Skeletal muscle satellite cell (primary cell): ENCODE results near the gene OR4D5.

ENCODE experiments used
- H3K27me3 ChIP-seq: 2 replicates; pipeline ENCODE4 v1.7.0; 2013; ENCODE audit warnings: low read length; ENCODE audit not compliant: control insufficient read depth, insufficient read depth
- H3K36me3 ChIP-seq: 2 replicates; pipeline ENCODE4 v1.7.0; 2013; ENCODE audit warnings: mild to moderate bottlenecking, control low read depth, low read length; ENCODE audit not compliant: insufficient read depth
- H3K4me1 ChIP-seq: 2 replicates; pipeline ENCODE4 v1.7.0; 2013; ENCODE audit warnings: low read length; ENCODE audit not compliant: control insufficient read depth, insufficient read depth
- H3K4me2 ChIP-seq: 2 replicates; pipeline ENCODE4 v1.7.0; 2013; ENCODE audit warnings: mild to moderate bottlenecking, low read length
- H3K4me3 ChIP-seq: 2 replicates; pipeline ENCODE4 v1.7.0; 2013; ENCODE audit warnings: low read length
- H3K9ac ChIP-seq: 2 replicates; pipeline ENCODE4 v1.7.0; 2013; ENCODE audit warnings: mild to moderate bottlenecking, low read depth, low read length, moderate library complexity
- H3K9me3 ChIP-seq: replicated peaks from 2 replicates; pipeline ENCODE4 v1.7.0; 2013; ENCODE audit warnings: mild to moderate bottlenecking, control low read depth, low read length

Gene OR4D5

DNA sequence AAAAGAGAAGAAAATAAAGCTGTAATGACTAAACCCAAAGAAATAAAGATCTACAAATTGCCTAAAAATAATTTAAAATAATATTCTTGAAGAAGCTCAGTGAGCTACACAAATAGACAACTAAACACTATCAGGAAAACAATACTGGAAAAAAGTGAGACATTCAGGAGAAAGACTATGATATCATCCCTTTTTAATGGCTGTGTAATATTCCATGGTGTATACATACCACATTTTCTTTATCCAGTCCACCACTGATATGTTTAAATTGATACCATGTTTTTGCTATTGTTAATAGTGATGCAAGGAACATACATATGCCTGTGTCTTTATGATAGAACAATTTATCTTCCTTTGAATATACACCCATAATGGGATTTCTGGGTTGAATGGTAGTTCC lies 17.3 kb downstream of the OR4D5 start:
- Histone ChIP-seq H3K9ac (no peak overlapping the region), H3K4me1 (no peaks in the 10 kb centered on the region), H3K4me3 (no peak overlapping the region), H3K27me3 (no peaks in the 10 kb centered on the region), H3K9me3 (no peaks in the 10 kb centered on the region), H3K36me3 (no peaks in the 10 kb centered on the region), H3K4me2 (no peak overlapping the region)

DNA sequence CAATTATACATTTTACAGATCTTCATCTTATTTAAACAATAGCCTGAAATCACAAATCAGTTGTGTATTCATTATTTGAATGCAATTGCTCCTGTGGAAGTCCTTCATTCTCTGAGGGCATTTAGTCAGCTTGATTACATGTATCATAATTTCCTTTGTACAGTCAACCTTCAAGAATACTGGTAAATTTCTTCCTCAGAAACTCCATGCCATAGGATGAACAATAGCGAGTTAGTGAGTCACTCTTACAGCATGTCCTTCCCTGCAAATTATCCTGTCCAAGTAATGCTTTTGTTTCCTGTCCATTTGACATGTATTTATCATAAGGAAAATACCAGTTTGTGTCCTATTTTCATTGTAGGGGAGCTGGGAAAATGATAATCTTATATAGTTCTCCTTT lies 34.4 kb downstream of the OR4D5 start:
- no peak overlapping the region for H3K9ac ChIP-seq
- no peaks in the 10 kb centered on the region for H3K36me3 ChIP-seq
- no peak overlapping the region for H3K4me3 ChIP-seq
- H3K27me3 ChIP-seq, result no peaks in the 10 kb centered on the region
- H3K4me1 ChIP-seq, result peaks cover 20% of the 10 kb centered on the region
- H3K9me3 ChIP-seq, result no peaks in the 10 kb centered on the region
- H3K4me2 ChIP-seq, result peak overlapping the region; percentile 17

DNA sequence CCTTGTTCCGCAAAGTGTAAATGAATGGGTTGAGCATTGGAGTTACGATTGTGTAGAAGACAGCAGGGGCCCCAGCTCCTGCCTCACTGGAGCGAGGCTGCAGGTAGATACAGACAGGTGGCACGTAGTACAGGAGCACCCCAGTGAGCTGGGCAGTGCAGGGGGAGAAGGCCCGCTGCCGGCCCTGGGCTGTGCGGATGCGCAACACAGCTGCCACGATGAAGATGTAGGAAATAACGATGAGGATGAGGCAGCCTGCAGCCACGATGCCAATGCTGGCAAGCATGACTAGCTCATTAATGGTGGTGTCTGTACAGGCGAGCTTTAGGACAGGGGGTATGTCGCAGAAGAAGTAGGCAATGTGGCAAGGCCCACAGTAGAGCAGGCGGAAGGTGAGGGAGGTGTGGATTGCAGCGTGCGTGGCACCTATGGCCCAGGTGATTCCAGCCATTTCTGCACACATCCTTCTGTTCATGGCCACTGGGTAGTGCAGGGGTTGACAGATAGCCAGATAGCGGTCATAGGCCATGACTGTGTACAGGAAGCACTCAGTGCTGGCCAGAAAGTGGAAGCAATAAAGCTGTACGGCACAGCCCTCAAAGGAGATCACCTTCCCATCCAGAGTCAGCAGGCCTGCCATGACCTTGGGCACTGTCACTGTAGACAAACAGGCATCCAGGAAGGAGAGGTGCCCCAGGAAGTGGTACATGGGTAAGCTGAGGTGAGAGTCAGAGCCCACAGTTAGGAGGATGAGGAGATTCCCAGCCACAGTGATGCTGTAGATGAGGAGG lies 37.5 kb downstream of the OR4D5 start:
- no peaks in the 10 kb centered on the region for H3K36me3 ChIP-seq
- H3K4me2 ChIP-seq, result no peak overlapping the region
- H3K4me3 ChIP-seq, result no peak overlapping the region
- H3K27me3 ChIP-seq, result no peaks in the 10 kb centered on the region
- H3K9ac ChIP-seq, result no peak overlapping the region
- peaks cover 20% of the 10 kb centered on the region for H3K4me1 ChIP-seq
- no peaks in the 10 kb centered on the region for H3K9me3 ChIP-seq

DNA sequence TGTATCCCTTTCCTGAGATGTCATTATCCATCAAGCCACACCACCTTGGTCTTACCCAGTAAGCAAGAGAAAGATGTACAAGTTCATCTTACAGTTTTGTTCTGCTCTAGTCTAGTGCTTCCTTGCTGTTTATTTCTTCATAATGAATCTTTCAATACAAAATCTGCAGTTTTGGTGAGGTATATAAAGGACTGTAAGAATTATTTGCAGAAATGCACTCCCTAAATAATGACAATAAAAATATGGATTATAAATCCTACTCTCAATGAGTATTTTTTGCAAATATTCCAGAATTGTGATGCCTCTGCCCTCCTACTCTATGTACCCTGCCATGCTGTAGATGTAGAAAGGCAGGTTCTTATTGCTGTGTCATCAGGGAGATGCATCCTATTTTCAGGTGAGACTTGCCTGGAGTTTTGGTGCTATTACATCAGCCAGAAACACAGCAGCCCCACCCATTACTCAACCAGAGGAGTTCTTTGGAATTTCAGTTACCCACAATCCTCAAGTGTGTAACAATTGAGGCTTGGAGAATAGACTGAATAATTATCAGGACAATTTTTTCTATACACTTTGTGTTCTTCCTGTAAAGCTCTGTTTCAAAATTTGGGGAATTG lies 38.4 kb downstream of the OR4D5 start, which contains the start of gene OR10S1:
OR10S1 (minus strand) TSS at position 51 of the 617 bp plus-strand sequence. CDS start 117 bp downstream, outside the sequence.
- Histone ChIP-seq H3K9ac (no peak within 1 kb of the TSS), H3K27me3 (no peaks in the 10 kb centered on the region), H3K36me3 (no peaks in the 10 kb centered on the region), H3K4me1 (peaks cover 19% of the 10 kb centered on the region), H3K4me3 (no peak within 1 kb of the TSS), H3K4me2 (no peak within 1 kb of the TSS), H3K9me3 (no peaks in the 10 kb centered on the region)

DNA sequence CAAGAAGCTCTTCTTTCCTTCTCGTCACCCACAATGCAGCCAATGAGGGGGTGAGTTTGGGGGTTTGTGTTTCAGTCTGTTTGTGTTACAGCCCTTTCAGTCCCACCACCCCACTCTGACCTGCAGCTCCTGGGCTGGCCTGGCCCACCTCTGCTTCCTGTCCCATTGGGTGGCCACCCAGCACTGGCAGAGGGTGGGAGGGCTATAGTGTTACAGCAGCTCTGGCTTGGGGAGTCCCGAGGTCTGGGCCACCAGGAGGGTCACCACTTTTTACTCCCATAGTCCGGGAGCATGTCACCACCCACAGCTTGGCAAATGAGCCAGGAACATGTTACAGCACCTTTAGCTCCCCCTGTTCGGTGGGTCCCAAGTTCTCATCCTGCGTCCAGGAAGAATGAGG lies 39.9 kb downstream of the OR4D5 start:
- no peak overlapping the region for H3K4me3 ChIP-seq
- H3K4me2 ChIP-seq, result no peak overlapping the region
- peaks cover 6% of the 10 kb centered on the region for H3K4me1 ChIP-seq
- H3K36me3 ChIP-seq, result no peaks in the 10 kb centered on the region
- no peaks in the 10 kb centered on the region for H3K9me3 ChIP-seq
- H3K9ac ChIP-seq, result no peak overlapping the region
- no peaks in the 10 kb centered on the region for H3K27me3 ChIP-seq
